Naive B cell (primary cell): Measurements from ENCODE around the gene WDR59. TPM values are rescaled to one million over a fixed set of nuclear protein-coding genes. Genes with fewer than 3 reads are reported as not detected.

ENCODE experiments used
- ATAC-seq, 2 donors: fragments of 150-1000 bp; cut with Tn5 transposase; 2 replicates each; pipeline ENCODE4 v1.10.0; 2021; ENCODE audit warnings: low read depth in 2 of 2, mild to moderate bottlenecking in 2 of 2, moderate library complexity in 2 of 2
- DNase-seq: peaks from one replicate; pipeline ENCODE4 v3.0.0; 2022
- H3K27ac Mint-ChIP-seq, 6 donors: one replicate each; pipeline ENCODE4 v1.8.0; 2020 to 2022; ENCODE audit warnings: mild to moderate bottlenecking in 6 of 6, mixed read lengths in 6 of 6, moderate library complexity in 5 of 6, inconsistent platforms in 2 of 6
- H3K27me3 Mint-ChIP-seq, 3 donors: one replicate each; pipeline ENCODE4 v1.8.0; 2021 to 2022; ENCODE audit warnings: mixed read lengths in 3 of 3, mild to moderate bottlenecking in 1 of 3
- H3K36me3 Mint-ChIP-seq, 2 donors: one replicate each; pipeline ENCODE4 v1.8.0; 2020 to 2022; ENCODE audit warnings: mixed read lengths in 2 of 2, inconsistent platforms in 1 of 2, mild to moderate bottlenecking in 1 of 2
- H3K4me1 Mint-ChIP-seq, 3 donors: one replicate each; pipeline ENCODE4 v1.8.0; 2020 to 2022; ENCODE audit warnings: mixed read lengths in 3 of 3, inconsistent platforms in 1 of 3, mild to moderate bottlenecking in 1 of 3, moderate library complexity in 1 of 3
- H3K4me3 Mint-ChIP-seq, 8 donors: one replicate each; pipeline ENCODE4 v1.8.0; 2020 to 2022; ENCODE audit warnings: mild to moderate bottlenecking in 8 of 8, mixed read lengths in 8 of 8, moderate library complexity in 8 of 8, inconsistent platforms in 2 of 8
- H3K9me3 Mint-ChIP-seq, 7 donors: one replicate each; pipeline ENCODE4 v1.8.0; 2020 to 2022; ENCODE audit warnings: mixed read lengths in 7 of 7, mild to moderate bottlenecking in 5 of 7, inconsistent platforms in 2 of 7, moderate library complexity in 1 of 7
- polyA plus RNA-seq, 6 donors: library from polyadenylated mRNA; unstranded; fragments of 300-500 nt; fragmentation: Illumina TruSeq; gene quantifications; one replicate each; pipeline ENCODE4 v1.2.3, GENCODE V29; 2021; ENCODE audit warnings: low read depth in 6 of 6

The WDR59 gene
- polyA plus RNA-seq, 6 donors from 2014 or later = 9.9 to 13.2 (median 12.3) TPM

- Mint-ChIP-seq H3K27ac (no peak overlapping the region), H3K4me1 (peaks cover 0 to 5% (median under 1%) of the 10 kb centered on the region in 3 donors), H3K27me3 (no peaks in the 10 kb centered on the region), H3K9me3 (no peaks in the 10 kb centered on the region), H3K4me3 (no peak overlapping the region), H3K36me3 (peaks cover 7 to 23% of the 10 kb centered on the region in 2 donors)
- ATAC-seq (no peak), DNase-seq (no peak)
Measured at GRCh38 chr16:74874123-74874522, 110.8 kb downstream of the WDR59 start.

- H3K4me1 Mint-ChIP-seq = peaks cover 5 to 10% (median 9%) of the 10 kb centered on the region in 3 donors
- no peak for ATAC-seq
- no peak for DNase-seq
- H3K4me3 Mint-ChIP-seq = no peak overlapping the region
- H3K36me3 Mint-ChIP-seq = peaks cover 7 to 23% of the 10 kb centered on the region in 2 donors
- H3K27me3 Mint-ChIP-seq = no peaks in the 10 kb centered on the region
- no peak overlapping the region for H3K27ac Mint-ChIP-seq
- no peaks in the 10 kb centered on the region for H3K9me3 Mint-ChIP-seq
Measured at GRCh38 chr16:74872302-74872701, 112.6 kb downstream of the WDR59 start.

GRCh38 chr16:74871608-74872007 is 113.3 kb downstream of the WDR59 start:
- no peaks in the 10 kb centered on the region for H3K27me3 Mint-ChIP-seq
- peaks cover 4 to 20% of the 10 kb centered on the region in 2 donors for H3K36me3 Mint-ChIP-seq
- H3K9me3 Mint-ChIP-seq = no peaks in the 10 kb centered on the region
- H3K4me1 Mint-ChIP-seq = peaks cover 5 to 10% (median 9%) of the 10 kb centered on the region in 3 donors
- DNase-seq = no peak
- ATAC-seq = no peak
- no peak overlapping the region for H3K4me3 Mint-ChIP-seq
- peak overlapping the region in 1 of 6 donors; percentile 83 for H3K27ac Mint-ChIP-seq

GRCh38 chr16:74868501-74868900 is 116.4 kb downstream of the WDR59 start:
- ATAC-seq (no peak), DNase-seq (no peak)
- peaks cover 4 to 10% (median 5%) of the 10 kb centered on the region in 3 donors for H3K4me1 Mint-ChIP-seq
- peaks cover 4 to 5% of the 10 kb centered on the region in 2 donors for H3K36me3 Mint-ChIP-seq
- no peak overlapping the region for H3K4me3 Mint-ChIP-seq
- H3K27me3 Mint-ChIP-seq = no peaks in the 10 kb centered on the region
- H3K9me3 Mint-ChIP-seq = no peaks in the 10 kb centered on the region
- H3K27ac Mint-ChIP-seq = peak overlapping the region in 1 of 6 donors; percentile 85

GRCh38 chr16:74868035-74868434 is 116.9 kb downstream of the WDR59 start:
- no peak overlapping the region for H3K4me3 Mint-ChIP-seq
- H3K27me3 Mint-ChIP-seq = no peaks in the 10 kb centered on the region
- no peak for DNase-seq
- no peak for ATAC-seq
- peaks cover 4 to 10% (median 5%) of the 10 kb centered on the region in 3 donors for H3K4me1 Mint-ChIP-seq
- H3K9me3 Mint-ChIP-seq = no peaks in the 10 kb centered on the region
- H3K27ac Mint-ChIP-seq = peak overlapping the region in 1 of 6 donors; percentile 70
- peaks cover 0 to 5% of the 10 kb centered on the region in 2 donors for H3K36me3 Mint-ChIP-seq

GRCh38 chr16:74867281-74867849 is 117.6 kb downstream of the WDR59 start:
- H3K9me3 Mint-ChIP-seq = no peaks in the 10 kb centered on the region
- peaks cover 0 to 5% of the 10 kb centered on the region in 2 donors for H3K36me3 Mint-ChIP-seq
- DNase-seq (no peak), ATAC-seq (no peak)
- no peak overlapping the region for H3K4me3 Mint-ChIP-seq
- no peak overlapping the region for H3K27ac Mint-ChIP-seq
- peaks cover 4 to 10% (median 5%) of the 10 kb centered on the region in 3 donors for H3K4me1 Mint-ChIP-seq
- H3K27me3 Mint-ChIP-seq = peaks cover 0 to 4% (median 0%) of the 10 kb centered on the region in 3 donors

- Mint-ChIP-seq H3K27me3 (peaks cover 0 to 4% (median 0%) of the 10 kb centered on the region in 3 donors), H3K4me1 (peaks cover 4 to 10% (median 5%) of the 10 kb centered on the region in 3 donors), H3K4me3 (peak overlapping the region in 1 of 8 donors; percentile 59), H3K9me3 (no peaks in the 10 kb centered on the region), H3K36me3 (no peaks in the 10 kb centered on the region), H3K27ac (no peak overlapping the region)
- ATAC-seq (no peak), DNase-seq (no peak)
Measured at GRCh38 chr16:74865922-74866598, 118.9 kb downstream of the WDR59 start.

GRCh38 chr16:74862743-74863244 is 122.1 kb downstream of the WDR59 start:
- DNase-seq = peak; percentile 29
- Mint-ChIP-seq H3K4me1 (no peaks in the 10 kb centered on the region), H3K27ac (no peak overlapping the region)

GRCh38 chr16:74852500-74852875 is 132.4 kb downstream of the WDR59 start:
- Mint-ChIP-seq H3K4me3 (no peak overlapping the region), H3K9me3 (peaks cover 0 to 5% (median 0%) of the 10 kb centered on the region in 7 donors), H3K27ac (no peak overlapping the region), H3K27me3 (no peaks in the 10 kb centered on the region), H3K36me3 (no peaks in the 10 kb centered on the region), H3K4me1 (no peaks in the 10 kb centered on the region)
- ATAC-seq (no peak), DNase-seq (no peak)

More at GRCh38 chr16:74862743-74863244, 122.1 kb downstream of the WDR59 start:
- H3K4me3 Mint-ChIP-seq = no peak overlapping the region
- no peaks in the 10 kb centered on the region for H3K36me3 Mint-ChIP-seq
- peaks cover 8 to 11% (median 10%) of the 10 kb centered on the region in 3 donors for H3K27me3 Mint-ChIP-seq
- no peak for ATAC-seq
- peaks cover 0 to 2% (median 0%) of the 10 kb centered on the region in 7 donors for H3K9me3 Mint-ChIP-seq

- Mint-ChIP-seq H3K36me3 (no peaks in the 10 kb centered on the region), H3K27me3 (peaks cover 0 to 4% (median 0%) of the 10 kb centered on the region in 3 donors), H3K9me3 (peaks cover 0 to 5% (median 0%) of the 10 kb centered on the region in 7 donors), H3K4me1 (no peaks in the 10 kb centered on the region), H3K4me3 (no peak overlapping the region), H3K27ac (peak overlapping the region in 1 of 6 donors; percentile 17)
- ATAC-seq = no peak
- no peak for DNase-seq
Measured at GRCh38 chr16:74850027-74850426, 134.9 kb downstream of the WDR59 start.

GRCh38 chr16:74847202-74847601 is 137.7 kb downstream of the WDR59 start:
- Mint-ChIP-seq H3K4me3 (no peak overlapping the region), H3K9me3 (peaks cover 0 to 5% (median 0%) of the 10 kb centered on the region in 7 donors), H3K27me3 (peaks cover 0 to 4% (median 0%) of the 10 kb centered on the region in 3 donors), H3K36me3 (no peaks in the 10 kb centered on the region), H3K4me1 (no peaks in the 10 kb centered on the region), H3K27ac (no peak overlapping the region)
- ATAC-seq (no peak), DNase-seq (no peak)

GRCh38 chr16:74846714-74847113 is 138.2 kb downstream of the WDR59 start:
- Mint-ChIP-seq H3K27me3 (peaks cover 0 to 4% (median 0%) of the 10 kb centered on the region in 3 donors), H3K9me3 (peaks cover 0 to 5% (median 0%) of the 10 kb centered on the region in 7 donors)

GRCh38 chr16:74844041-74844980 is 140.6 kb downstream of the WDR59 start:
- DNase-seq (no peak), ATAC-seq (no peak)
- Mint-ChIP-seq H3K27ac (no peak overlapping the region), H3K36me3 (no peaks in the 10 kb centered on the region), H3K27me3 (peaks cover 0 to 4% (median 3%) of the 10 kb centered on the region in 3 donors), H3K4me3 (no peak overlapping the region), H3K9me3 (no peaks in the 10 kb centered on the region), H3K4me1 (no peaks in the 10 kb centered on the region)

More at GRCh38 chr16:74846714-74847113, 138.2 kb downstream of the WDR59 start:
- Mint-ChIP-seq H3K36me3 (no peaks in the 10 kb centered on the region), H3K27ac (no peak overlapping the region), H3K4me1 (no peaks in the 10 kb centered on the region), H3K4me3 (no peak overlapping the region)
- DNase-seq (no peak), ATAC-seq (no peak)
